OCI-LY7 (cell line): ENCODE results near the gene KCNMA1.

ENCODE experiments used
- CTCF ChIP-seq: fragments of 200-600 bp; sonication (generic); conservative IDR thresholded peaks from 2 replicates; pipeline ENCODE4 v1.5.1; 2014; ENCODE audit warnings: mild to moderate bottlenecking, antibody characterized with exemption, low read length, moderate library complexity, mixed read lengths
- EZH2phosphoT487 ChIP-seq: fragments of 200-600 bp; sonication (generic); IDR thresholded peaks from 2 replicates; pipeline ENCODE4 v1.6.1; 2018; ENCODE audit warnings: low read depth, borderline replicate concordance, mild to moderate bottlenecking, mixed run types, antibody characterized with exemption, low read length, moderate library complexity, mixed read lengths

GRCh38 chr10:77240041-77240652, 397.5 kb downstream of the KCNMA1 start:
- TF ChIP-seq CTCF = no peak
- TF ChIP-seq EZH2phosphoT487 = no peak
